HG03565 (cell line): Measurements from ENCODE around the gene FSD1.

Experiments
- ATAC-seq: cut with Tn5 transposase; IDR thresholded peaks from one replicate; pipeline ENCODE4 v1.9.1; 2021; ENCODE audit warnings: mild to moderate bottlenecking, moderate library complexity; ENCODE audit not compliant: unreplicated experiment

The FSD1 gene

DNA sequence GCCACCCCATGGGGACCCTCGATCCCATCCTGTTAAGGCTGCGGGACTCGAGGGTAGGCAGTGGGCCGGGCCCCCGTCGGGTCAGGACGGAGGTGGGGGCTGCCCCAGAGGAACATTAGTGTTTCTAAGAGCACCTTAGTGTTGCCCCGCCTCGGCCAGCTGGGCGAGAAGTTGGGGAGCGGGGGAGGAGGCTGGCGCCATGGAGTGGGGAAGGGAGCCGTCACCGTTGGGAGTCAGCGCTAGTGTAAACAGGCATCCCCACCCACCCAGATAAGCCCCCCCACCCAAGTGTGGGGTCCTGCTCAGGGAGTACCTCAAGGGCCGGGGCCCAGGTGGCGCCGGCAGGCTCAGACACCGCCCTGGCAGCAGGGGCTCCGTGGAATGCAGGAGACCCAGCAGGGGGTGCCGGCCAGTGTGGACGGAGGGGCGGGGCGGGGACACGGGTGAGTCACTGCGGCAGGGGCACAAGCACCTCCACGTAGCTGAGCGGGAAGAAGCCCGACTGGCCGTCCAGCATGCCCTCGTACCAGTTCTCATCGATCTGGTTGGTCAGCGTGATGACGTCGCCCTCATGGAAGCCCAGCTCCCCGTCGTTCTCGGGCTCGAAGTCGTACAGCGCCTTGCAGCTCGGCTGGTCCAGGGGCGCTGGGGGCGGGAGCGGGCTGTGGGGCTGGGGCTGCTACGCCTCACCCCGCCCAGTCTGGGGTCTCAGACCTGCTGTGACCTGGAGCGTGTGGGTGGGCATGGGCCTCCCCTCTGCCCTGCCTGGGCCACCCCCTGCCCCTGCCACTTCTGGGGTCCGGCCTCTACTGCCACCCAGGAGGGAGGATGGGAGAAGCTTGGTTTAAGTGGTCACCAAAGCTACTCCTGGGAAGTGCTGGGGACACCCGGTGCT lies 57.0 kb downstream of the FSD1 start:
- ATAC-seq, result no peak

DNA sequence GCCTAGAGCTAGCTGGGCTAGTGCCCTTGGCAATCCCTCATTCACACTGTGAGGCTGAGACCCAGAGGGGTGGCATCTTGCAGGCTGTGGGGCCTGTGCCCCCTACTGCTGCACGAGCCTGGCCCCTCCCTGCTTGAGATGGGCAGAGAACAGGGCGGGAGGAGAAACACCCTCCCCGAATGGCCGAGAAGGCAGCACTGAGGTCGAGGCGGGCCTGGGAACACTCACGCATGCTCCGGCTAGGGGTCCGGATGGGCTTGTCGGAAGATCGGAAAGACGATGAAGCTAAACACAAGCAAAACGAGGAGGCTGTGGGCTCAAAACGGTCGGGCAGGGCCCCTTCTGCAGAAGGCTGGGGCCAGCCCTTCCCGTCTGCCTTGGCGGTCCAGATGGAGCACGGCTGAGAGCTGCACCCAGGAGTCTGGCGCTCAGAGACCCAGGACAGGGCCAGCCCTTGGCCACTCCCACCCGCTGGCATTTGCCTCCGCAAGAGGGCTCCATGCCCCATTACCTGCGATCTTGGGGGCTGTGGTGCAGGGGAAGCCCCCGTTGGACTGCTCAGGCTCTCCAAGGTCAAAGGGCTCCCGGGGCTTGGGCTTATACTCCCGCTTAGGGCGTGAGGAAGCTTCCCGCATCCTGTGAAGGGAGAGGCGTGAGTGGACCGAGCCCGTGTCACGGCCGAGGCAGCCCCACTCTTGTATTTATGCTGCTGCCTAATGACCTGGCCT lies 57.9 kb downstream of the FSD1 start:
- no peak for ATAC-seq

DNA sequence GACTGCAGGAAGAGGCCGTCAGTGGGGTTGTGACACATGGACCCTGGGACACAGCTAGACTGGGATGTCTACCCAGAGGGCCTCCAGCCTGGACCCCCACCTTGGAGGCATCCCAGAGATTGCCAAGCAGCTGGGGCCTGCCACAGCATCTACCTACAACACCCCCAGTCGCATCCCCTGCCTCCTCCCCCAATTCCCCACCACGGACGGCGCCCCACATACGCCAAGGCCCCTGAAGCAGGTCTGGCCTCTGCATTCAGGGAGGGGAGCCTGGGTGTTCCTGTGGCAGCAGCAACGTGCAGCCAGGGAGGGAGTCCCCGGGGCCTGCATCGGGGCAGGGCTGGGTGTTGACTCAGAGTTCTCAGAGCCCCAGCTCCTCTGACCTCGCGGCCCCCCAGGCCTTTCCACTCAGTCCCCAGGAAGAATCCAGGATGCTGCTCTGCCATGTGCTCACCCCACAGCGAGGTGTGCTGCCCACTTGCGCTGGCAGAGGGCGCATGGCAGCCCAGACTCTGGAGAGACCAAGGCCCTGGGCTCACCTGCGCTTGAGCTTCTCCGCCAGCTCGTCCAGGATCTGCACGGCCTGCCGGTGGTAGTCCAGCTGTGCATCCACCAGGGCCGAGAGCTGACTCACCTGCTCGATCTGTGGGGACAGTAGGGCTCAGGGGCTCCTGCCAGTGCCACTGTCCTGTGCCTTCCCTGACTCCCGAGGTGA lies 58.6 kb downstream of the FSD1 start:
- ATAC-seq, result no peak

DNA sequence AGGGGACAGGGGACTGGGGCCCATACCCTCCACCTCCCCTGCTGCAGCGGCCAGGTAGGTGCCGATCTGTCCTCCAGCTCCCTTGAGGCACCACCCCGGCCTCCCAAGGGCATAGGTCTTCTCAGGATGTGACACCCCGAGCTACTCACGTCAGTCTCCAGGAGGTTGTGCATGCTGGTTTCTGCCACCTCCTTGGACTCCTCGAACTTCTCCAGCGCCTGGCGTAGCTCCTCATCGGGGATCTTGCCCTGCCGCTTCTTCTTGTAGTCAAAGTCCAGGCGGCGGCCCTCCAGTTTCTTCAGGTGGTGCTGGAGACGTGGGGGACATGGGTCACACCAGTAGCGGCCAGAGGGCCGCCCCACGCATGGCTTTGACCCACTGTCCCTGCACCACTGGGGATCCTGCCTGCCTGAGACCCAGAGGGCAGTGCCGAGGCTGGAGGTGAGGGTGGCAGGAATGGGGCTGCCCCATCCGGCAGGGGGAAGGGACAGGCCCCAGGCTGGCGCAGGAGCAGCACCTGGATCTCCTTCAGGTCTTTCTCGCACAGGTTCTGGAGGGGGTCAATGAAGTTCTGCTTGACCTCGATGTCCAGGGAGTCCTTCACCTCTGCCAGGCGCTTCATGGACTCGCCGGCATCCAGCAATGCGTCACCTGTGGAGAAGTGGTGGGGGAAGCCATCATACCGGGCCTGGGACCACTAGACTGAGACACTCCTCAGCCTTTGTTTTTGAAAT lies 59.3 kb downstream of the FSD1 start:
- no peak for ATAC-seq

DNA sequence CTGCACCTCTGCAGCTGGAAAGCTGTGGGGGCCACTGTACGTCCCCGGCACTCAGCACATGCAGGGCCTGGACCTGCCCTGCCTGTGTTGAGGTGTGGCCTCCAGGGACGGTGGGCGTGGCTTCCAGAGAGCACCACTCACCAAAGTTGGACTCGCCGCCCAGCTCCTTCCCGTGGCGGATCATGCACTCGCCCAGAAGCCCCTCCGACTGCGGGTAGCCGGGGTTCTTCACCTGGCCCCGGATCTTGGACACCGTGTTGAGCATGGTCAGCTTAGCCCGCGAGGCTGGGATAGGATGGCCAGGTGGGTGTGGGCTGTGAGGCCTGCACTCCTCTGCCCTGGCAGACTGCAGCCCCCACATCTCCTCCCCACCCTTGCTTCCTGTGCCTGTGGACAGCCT lies 60.9 kb downstream of the FSD1 start:
- no peak for ATAC-seq

DNA sequence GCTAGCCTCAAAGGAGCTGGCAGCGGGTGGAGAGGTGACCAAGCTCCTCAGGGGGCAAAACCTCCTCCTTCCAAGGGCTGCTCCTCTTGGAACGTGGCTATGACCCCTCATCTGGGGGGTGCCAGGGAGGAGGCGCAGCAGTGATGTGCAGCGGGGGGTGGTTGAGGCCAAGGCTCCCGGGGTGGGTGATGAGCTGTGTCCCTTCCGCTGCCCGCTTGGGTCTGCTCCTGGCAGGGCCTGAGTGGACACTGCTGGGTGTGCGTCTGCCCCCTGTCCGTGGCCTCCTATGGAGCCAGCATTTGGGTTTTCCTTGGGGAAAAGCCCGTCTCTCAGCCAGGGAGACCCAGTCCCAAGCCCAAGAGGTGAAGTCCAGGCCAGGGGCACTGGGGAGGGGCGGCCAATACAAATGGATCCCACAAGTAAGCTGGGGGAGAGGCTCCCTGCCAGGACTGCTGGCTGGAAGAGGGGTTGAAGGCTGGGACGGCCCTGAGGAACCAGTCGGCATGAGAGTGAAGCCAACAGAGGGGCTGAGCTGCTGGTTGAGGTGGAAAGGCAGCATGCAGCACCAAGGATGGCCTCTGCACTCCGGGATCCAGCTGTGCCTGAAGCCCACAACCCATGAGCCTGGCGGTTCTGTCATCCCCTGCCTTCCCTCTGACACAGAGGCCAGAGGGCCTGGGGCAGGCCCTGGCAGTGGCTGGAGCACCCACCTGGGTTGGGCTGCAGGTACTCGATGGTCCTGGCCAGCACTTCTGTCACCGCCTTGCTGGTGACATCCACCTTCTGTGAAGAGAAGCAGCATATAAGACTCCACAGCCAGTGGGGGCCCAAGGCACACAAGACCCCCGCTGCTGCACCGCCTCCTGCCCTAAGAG lies 61.6 kb downstream of the FSD1 start:
- ATAC-seq, result no peak

DNA sequence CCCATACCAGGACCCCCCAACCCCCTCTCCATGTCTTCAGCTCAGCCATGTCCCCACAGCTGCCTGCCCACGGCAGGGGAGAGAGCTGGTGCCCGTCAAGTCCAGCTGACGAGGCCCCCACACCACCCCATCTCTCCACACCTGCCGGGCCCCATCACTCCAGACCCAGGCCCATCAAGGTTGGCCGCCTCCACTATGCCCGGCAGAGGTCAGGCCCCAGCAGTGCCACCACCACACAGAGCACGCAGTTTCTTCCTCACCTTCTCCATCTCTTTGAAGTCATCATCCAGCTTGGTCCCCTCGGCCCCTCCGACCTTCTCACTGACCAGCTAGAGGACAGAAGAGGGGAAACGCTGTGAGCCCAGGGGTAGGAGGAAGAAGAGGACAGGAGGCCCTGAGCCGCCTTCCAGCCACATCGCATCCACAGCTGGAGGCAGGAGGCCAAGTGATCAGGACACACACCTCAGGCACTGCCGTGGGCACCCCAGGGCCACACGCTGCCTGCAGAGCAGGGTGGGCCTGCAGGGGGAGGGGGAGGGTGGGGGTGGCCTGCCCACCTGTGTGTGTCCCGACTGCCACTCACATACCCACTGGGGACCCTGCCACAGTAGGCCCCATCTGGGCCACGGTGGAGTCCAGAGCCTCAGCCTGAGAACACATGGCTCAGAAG lies 62.4 kb downstream of the FSD1 start:
- no peak for ATAC-seq

DNA sequence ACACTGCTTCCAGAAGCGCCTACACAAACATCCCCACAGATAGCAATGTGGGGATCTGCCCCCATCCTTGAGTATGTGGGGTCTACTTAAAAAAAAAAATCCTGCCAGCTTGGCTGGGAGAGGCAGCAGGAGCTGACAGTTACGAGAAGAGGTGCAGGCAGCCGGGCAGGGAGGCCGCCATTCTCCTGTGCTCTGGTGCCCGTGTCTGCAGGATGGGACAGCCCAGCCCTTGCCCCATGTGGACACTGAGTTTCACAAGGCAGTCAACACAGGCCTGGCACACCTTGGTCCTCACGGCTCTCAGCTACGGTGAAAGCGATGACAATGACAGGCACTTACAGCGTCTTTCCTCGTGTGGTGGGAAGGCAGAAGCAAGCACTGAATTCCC lies 62.9 kb downstream of the FSD1 start:
- ATAC-seq, result no peak

DNA sequence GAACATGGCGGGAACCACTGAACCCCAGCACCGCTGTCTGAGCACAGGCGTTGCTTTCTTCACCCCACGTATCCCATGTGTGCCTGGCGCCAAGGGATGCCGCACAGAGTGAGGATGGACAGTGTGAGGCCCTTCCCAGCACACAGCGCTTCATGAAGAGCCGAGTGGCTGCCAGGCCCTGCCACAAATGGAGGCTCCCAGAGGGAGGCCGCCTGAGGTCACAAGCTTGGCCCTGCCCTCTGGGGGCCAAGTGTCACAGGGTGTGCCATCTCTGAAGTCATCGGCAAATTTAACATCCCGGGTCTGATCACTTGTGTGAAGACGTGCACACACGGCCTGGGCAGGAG lies 63.4 kb downstream of the FSD1 start:
- no peak for ATAC-seq

DNA sequence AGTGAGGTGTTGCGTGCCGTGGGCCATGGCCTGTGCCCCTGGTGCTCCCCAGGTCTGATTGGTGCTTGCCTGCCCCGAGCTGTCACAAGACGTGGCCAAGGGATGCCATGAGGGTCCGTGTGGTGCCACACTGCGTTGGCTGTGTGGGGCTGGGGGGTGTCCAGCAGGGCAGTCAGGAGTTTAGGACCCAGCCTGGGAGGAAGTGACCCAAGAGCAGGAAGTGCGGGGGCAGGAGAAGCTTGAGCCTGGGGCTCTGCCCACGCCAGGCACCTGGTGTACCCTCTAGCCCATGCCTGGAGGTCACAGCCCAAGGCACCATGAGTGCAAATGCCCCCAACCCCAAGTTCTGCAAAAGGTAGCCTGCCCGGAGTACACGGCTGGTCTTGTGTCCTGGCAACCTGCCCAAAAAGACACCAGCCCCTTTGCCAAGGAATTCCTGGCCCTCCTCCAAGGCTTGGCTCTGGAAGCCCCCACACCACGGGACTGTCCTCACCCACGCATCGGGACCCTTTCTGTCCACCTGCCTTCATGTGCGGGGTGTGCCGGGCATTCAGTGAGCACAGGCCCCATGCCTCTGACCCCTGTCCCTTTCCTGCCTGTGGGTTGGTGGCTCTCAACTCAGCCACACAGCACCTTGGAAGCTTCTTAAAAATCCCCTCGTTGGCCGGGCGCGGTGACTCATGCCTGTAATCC lies 63.9 kb downstream of the FSD1 start:
- no peak for ATAC-seq

DNA sequence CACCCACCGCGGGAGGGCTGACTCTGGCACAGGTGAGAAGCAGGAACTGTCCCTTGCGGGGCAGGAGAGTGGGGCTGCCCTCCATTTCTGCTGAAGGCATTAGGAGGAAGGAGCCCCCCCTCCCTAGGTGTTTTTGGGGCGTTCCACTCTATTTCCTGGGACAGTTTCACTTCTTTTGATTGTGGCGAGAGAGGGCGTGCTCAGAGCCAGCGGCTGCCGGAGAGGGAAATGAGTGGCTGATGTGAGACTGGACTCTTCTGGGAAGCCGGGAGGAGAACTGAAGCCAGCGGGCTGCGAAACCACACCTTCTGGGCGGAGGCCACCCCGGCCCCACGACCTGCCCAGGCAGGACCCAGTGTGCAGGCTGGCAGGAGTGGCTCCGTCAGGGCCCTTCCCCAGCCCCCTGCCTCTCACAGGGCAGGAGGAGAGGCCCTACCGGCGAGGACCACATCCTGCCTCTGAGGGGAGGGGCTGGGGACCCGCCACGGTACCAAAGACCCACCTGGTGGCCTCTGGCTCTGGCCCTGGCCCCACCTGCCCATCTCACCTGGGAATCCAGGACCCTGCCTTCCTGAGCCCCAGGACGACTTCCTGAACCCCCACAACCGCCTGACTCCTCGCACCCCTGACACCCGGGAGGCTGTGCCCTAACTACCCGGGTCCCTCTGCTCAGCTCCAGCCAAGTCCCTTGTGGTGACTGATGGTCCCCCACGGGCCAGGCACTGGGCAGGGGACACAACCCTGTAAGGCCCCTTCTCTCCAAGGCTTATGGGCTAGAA lies 64.9 kb downstream of the FSD1 start:
- peak; percentile 45 for ATAC-seq

DNA sequence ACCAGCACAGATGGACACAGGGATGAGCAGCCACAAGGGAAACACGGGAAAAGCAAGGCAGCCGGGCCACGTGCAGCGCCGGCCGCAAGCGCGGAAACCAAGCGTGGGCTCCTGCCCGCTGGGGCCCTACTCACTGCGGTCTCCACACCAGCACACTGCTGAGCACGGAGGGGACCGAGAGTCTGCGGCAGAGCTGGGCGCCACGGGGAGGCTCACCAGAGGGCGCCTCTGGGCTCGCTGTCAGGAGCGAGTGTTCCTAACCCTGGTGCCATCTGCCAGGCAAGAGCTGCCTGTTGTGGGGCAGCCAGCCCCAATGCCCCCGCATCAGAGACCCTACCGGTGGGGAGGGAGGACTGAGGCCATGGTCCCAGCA lies 65.5 kb downstream of the FSD1 start:
- ATAC-seq, result no peak

DNA sequence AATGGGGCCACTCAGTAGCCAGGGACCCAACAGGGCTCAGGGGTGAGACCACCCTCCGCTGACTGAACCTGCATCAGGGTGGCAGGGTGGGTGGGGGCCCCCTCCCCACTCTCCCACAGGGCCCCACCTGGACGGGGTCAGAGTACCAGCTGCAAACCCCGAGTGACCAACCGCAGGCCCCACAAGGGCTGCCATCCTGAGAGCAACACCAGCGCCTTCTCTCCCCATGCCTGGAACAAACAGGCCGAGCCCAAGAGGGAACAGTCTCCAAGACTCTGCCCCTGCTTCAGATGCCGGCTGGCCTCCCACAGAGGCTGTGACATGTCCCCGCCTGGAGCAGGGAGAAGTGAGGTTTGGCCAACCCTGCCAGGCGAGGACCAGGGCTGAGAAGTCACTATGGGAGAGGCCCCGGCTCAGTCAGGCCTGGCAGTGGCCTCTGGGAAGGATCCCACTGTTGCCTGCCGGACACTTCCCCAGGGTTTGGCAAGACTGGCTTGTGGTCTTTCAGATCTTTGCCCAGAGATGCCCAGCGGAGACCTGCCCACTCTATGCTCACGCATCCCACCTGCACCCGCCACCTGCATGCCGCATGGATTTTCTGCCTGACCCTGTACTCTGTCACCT lies 66.1 kb downstream of the FSD1 start:
- ATAC-seq, result no peak

DNA sequence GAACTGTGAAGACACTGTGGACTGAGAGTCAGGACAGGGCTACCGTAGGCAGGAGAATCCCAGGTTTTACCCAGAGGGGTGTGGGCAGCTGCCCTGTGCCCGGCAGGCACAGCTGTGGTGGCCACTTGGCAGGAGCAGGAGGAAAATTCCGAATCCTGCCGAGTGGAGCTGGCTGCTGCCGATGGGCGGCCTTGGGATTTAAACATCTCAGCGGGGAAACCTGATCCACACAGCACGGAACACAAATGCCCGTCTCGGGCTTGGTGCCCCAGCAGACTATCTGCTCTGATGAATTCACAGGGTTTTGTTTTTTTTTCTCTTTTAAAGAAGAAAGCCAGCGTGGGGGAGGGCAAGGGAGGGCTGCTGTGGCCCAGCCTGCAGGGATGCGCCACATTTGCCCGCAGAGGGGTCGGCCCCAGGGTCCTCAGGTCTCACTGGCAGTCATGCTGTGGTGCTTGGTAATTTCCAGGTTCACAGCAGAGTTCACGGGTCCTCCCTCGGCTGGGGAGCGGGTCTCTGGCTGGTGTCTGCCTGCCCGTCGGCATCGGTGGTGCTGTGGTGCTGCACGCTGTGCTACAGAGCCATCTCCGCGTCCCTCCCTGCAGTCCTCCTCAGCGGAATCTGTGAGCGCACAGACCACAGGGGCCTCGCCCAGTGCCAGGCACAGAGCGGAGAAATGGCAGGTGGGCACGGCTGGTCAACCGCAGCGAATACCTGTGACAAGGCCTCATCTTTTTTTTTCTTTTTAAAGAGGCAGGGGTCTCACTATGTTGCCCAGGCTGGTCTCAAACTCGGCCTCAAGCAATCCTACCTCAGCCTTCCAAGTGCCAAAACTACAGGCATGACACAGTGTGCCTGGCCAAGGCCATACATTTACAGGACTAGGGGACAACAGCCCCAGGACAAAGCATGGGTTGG lies 67.1 kb downstream of the FSD1 start:
- no peak for ATAC-seq

DNA sequence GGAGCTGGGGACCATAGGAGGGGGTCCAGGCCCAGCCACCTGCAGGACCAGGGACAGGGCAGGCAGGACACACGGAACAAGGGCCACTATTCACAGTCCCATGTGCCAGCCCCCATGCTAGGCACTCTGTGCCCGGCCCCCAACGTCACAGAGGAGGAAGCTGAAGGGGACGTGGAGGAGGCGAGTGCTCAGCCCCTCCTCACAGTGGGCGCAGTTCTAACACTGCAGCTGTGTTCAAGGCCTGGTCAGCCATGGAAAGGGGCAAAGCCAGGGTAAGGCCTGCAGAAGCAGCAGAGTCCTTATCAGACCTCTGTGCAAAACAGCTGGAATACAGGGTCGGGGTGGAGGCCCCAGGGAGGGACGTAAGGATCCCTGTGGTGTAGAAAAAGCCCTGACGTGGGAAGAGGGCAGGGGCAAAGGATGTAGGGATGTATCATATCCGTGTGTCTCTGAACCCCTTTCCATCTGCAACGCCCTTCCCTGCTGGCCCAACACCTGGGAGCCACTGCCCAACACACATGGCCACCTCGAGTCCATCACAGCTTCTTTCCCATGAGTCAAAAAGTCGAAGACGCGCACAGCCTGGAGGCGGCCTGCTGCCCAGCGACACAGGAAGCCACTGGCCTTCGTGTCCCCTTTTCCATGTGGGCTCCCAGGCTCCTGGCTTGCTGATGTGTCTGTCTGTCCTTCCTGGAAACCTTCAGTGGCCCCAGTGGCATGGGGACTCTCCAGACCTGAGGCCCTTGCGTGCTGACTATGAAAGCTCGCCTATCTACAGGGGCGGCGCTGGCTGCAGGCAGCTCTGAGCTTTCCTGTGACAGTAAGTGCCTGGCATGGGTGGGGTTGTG lies 68.0 kb downstream of the FSD1 start:
- ATAC-seq, result no peak

DNA sequence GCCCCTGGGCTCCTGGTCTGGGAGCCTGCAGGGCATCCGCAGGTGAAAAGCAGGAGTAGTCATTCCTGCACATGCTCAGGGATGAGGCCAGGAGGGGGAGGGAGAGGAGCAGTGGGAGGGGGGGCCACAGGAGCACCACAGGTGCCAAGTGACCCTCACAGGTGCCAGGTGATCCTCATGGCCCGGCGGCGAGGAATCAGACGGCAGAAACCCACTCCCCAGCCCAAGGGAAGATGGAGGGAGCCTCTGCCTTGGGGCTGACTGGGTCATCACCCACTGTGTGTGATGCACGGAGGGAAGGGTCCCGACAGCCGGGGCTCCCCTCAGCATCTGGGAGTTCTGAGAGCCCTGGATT lies 68.6 kb downstream of the FSD1 start:
- no peak for ATAC-seq
